Measurements from ENCODE around the gene SLC1A2. TPM values are rescaled to one million over a fixed set of nuclear protein-coding genes. Genes with fewer than 3 reads are reported as not detected.
A peak's percentile ranks its signal among the peaks of the same experiment; 100 is the strongest.

Gene SLC1A2
- total RNA-seq, 1 donor from 2014 or later = 0.58 TPM

GRCh38 chr11:35349897-35350296 is 69.5 kb downstream of the SLC1A2 start:
- no peak for DNase-seq (ENCODE audit: low spot score)

GRCh38 chr11:35348898-35349687 is 70.3 kb downstream of the SLC1A2 start:
- DNase-seq (ENCODE audit: low spot score) = no peak

- peak; percentile 34 for DNase-seq (ENCODE audit: low spot score)
Measured at GRCh38 chr11:35347921-35348331, 71.4 kb downstream of the SLC1A2 start.

- no peak for DNase-seq (ENCODE audit: low spot score)
Measured at GRCh38 chr11:35347173-35347878, 72.0 kb downstream of the SLC1A2 start.

- no peak for DNase-seq (ENCODE audit: low spot score)
Measured at GRCh38 chr11:35346472-35347156, 72.7 kb downstream of the SLC1A2 start.

- no peak for DNase-seq (ENCODE audit: low spot score)
Measured at GRCh38 chr11:35344681-35345574, 74.4 kb downstream of the SLC1A2 start.

- DNase-seq (ENCODE audit: low spot score) = no peak
Measured at GRCh38 chr11:35343033-35343598, 76.2 kb downstream of the SLC1A2 start.

GRCh38 chr11:35340715-35341114 is 78.6 kb downstream of the SLC1A2 start:
- DNase-seq (ENCODE audit: low spot score) = no peak

GRCh38 chr11:35340071-35340470 is 79.3 kb downstream of the SLC1A2 start:
- no peak for DNase-seq (ENCODE audit: low spot score)

GRCh38 chr11:35338921-35339320 is 80.4 kb downstream of the SLC1A2 start:
- no peak for DNase-seq (ENCODE audit: low spot score)

GRCh38 chr11:35337914-35338305 is 81.4 kb downstream of the SLC1A2 start:
- no peak for DNase-seq (ENCODE audit: low spot score)

GRCh38 chr11:35337136-35337913 is 82.0 kb downstream of the SLC1A2 start:
- DNase-seq (ENCODE audit: low spot score) = no peak

GRCh38 chr11:35336726-35337125 is 82.6 kb downstream of the SLC1A2 start:
- DNase-seq (ENCODE audit: low spot score) = no peak

- DNase-seq (ENCODE audit: low spot score) = no peak
Measured at GRCh38 chr11:35335226-35335625, 84.1 kb downstream of the SLC1A2 start.

- no peak for DNase-seq (ENCODE audit: low spot score)
Measured at GRCh38 chr11:35334385-35335090, 84.8 kb downstream of the SLC1A2 start.

- DNase-seq (ENCODE audit: low spot score) = no peak
Measured at GRCh38 chr11:35332524-35332923, 86.8 kb downstream of the SLC1A2 start.

GRCh38 chr11:35330931-35331330 is 88.4 kb downstream of the SLC1A2 start:
- no peak for DNase-seq (ENCODE audit: low spot score)

- DNase-seq (ENCODE audit: low spot score) = no peak
Measured at GRCh38 chr11:35330156-35330889, 89.0 kb downstream of the SLC1A2 start.

GRCh38 chr11:35327829-35328228 is 91.5 kb downstream of the SLC1A2 start:
- DNase-seq (ENCODE audit: low spot score) = no peak
